GM19025 (cell line): ENCODE data around the gene CCNL2.
"Not testable (repeated sequence)": the region's sequence is repeated elsewhere in the genome, so short reads cannot be mapped to it uniquely, and the experiment has no call there.

Experiments
- ATAC-seq: cut with Tn5 transposase; IDR thresholded peaks from one replicate; pipeline ENCODE4 v1.9.1; 2021; ENCODE audit warnings: mild to moderate bottlenecking, low read depth, moderate library complexity; ENCODE audit not compliant: unreplicated experiment

The CCNL2 gene

DNA sequence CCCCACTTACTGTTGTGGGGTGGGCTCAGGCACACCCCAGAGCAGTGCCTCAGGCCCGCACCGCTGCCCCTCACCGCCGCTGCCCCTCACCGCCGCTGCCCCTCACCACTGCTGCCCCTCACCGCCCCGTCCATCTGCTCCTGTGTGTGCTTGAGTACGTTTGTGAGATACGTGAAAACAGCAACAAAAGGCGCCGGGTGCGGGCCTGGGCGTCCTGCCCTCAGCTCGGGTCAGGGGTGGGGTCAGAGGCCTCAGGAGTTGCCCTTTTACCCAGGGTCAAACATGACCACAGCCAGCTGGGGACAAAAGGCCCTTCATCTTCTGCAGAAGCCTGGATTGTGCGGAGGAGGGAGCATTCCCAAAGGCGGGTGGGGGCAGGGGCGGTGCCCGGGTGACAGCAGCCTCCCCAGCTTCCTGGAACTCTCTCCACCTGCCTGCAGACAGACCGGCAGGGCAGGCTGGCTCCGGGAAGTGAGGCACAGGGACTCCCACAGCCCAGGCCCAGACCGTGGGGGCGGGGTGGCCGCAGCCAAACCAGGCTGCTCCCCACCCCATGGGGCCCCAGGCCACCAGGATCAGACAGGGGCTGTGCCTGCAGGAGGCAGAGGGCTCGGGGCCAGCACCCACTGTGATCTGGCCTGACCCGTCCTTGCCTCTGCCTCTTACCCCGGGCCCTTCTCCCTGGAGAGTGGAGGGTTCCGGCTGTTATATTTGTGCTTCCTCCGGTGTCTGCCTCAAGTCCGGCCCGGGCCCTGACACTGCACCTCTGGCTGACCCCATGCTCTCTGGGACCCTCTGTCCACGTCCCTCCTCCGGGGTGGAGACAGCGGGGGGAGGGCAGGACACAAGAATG is 34.0 kb upstream of the CCNL2 start:
- no peak for ATAC-seq

DNA sequence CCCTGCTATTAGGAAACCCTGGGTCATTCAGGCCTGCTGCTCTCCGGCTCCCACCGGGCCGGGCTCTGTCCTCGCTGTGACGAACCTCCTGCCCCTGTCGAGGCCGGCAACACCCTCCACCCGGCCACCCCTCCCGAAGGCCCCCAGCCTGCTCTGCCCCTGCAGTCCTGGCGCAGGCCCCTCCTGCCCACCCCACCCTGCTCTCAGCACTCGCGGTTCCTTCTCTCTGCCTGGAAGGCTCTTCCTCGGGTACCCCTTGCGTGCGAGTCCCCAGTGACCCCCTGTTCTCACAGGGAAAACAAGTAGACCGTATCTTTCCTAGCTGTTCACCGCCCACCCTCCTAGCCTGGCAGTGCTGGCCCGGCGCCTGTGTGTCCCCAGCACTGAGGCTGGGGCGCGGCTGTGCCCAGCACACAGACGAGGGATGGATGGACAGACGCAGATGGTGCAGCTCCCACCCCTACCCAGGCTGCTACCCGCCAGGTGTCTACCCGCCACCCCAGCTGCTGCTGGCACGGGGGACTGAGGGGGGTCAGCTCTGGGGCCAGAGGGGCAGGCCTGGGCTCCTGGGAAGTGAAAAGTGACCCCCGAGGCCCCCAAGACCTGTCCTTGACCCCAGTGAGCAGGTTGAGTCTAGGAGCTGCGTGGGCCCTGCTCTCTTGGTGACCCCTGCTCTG is 33.3 kb upstream of the CCNL2 start:
- no peak for ATAC-seq

DNA sequence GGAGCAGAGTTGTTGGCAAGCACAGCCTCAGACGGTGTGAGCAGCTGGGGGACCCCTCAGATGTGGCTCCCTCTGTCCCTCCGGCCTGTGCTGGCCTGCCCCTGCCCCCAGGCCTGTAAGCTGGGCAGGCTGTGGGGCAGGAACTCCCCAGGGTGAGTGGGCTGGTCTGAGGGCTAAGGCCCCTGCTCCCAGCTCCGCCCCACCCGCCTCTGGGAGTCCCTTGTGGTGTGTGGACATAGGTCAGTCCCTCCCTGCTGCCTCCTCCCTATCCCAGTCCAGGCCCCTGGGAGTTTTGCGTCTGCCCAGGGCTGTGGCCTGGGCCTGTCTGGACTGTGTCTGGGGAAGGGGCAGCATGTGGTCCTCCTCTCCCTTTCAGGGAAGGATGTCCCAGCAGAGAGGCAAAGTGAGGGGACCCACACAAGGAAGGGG is 32.7 kb upstream of the CCNL2 start:
- no peak for ATAC-seq

DNA sequence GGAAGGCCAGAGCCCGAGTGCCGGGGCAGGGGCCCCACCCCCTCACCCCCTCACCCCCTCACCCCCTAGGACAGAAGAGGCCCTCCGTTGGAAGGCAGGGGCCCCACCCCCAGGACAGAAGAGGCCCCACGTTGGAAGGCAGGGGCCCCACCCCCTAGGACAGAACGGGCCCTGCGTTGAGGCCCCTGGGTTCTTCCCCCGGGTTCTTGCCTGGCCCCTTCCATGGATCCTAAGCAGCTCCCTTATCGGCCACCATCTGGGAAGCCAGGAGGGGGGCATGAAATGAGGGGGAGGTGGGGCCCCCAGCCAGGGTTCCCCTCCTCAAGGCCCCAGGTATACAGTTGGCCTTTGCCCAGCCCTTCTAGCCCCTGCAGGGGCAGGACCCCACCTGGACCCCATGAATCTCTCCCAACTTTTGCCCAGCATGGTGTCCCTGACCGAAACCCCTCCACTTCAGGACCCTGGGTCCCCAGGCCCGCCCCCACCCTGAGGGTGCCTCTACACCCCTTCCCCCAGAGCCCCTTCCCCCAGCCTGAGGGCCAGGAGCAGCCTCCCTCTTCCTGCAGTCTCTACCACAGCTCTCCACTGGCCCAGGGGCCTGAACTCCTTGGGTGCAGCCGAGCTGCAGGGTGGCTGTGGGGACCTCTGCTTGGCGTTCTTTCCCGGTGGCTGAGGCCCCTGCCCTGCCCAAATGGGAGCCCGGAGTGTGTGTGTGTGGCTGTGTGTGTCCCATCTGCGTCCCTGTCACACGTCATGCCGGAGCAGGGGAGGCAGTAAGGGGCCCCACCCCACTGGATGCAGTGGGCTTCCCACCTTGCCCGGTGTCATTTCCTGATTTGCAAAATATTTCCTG is 32.1 kb upstream of the CCNL2 start:
- no peak for ATAC-seq

DNA sequence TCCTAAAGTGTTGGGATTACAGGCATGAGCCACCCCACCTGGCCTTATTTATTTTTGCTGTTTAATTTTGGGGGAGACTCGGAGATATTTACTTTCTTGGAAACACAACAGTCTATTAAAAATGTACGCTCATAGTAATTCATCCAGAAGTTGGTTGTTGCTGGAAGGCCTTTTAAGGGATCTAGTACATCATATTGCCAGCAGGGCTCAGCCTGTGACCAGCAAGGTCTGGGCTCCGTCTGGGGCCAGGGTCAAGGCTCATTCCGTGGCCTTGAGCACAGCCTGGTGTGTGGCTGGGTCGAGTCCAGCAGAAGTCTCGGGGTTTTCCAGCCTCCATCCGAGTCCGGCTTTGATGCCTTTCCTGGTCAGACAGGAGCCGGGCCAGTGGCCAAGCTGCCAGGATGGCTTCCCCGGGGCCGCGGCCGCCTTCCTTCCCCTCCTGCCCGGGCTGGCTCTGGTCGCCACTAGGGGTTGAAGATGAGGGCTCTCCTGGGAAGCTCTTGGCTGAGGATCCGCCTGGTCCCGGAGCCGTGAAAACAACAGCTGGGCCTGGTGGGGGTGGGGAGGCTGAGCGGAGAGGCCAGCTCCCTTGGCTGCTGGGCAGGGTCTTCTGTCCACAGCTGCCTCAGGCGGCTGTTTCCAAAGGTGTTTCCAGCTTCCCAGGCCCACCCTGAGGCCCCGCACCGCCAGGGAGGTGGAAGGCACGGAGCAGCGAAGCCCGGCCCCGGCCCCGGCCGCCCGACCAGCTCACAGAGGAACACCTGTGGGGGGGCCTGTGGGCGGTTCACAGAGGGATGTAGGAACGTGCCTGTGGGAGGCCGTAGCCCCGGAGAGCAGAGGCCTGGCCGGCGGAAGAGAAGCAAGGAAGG is 31.2 kb upstream of the CCNL2 start:
- no peak for ATAC-seq

DNA sequence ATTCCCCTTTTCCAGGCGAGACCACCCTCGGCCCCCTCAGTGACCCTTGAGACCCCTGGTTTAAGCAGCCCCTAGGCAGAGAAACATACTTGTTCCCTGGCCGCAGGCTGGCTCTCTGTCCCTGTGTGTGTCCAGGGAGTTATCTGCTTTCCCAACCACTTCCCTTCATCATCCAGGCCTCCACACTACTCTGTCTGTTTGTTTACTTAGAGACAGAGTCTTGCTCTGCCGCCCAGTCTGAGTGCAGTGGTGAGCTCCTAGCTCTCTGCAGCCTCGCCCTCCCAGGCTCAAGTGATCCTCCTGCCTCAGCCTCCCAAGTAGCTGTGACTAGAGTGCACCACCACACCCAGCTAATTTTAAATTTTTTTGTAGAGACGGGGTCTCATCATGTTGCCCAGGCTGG is 30.5 kb upstream of the CCNL2 start:
- ATAC-seq, result no peak

DNA sequence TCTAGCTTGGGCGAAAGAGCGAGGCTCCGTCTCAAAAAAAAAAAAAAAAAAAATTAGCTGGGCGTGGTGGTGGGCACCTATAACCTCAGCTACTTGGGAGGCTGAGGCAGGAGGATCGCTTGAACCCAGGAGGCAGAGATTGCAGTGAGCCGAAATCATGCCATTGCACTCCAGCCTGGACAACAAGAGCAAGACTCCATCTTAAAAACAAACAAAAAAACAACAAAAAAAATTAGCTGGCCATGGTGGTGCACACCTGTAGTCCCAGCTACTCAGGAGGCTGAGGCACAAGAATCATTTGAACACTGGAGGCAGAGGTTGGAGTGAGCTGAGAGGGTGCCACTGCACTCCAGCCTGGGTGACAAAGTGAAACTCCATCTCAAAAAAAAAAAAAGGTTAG is 29.8 kb upstream of the CCNL2 start:
- ATAC-seq, result not testable (repeated sequence)

DNA sequence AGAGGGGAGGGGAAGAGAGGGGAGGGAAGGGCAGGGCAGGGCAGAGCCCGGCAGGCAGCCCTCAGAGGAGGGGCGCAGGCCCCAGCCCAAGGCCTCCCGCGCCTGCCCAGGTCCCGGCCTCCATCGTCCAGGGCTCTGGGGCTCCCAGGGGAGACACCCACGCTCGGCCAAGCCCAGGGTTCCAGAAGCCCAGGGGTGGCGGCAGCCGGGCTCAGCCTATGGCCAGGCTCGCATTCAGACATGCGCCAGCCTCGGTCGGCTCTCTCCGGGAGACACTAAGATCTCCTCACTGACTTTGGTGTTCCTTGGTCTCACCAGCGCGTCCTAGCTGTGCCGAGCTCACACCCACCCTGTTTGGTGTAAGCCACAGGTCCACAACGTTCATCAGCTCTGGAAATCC is 29.0 kb upstream of the CCNL2 start:
- ATAC-seq, result no peak

DNA sequence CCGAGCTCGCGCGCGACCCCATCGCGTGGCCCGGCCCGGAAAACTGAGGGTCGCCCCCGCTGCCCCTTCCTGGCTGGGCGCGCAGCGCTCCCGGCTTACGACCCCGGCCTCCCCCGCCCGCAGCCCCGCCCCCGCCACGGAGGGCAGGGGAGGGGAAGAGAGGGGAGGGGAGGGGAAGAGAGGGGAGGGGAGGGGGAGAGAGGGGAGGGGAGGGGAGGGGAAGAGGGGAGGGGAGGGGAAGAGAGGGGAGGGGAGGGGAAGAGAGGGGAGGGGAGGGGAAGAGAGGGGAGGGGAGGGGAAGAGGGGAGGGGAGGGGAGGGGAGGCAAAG is 28.6 kb upstream of the CCNL2 start:
- ATAC-seq, result no peak

DNA sequence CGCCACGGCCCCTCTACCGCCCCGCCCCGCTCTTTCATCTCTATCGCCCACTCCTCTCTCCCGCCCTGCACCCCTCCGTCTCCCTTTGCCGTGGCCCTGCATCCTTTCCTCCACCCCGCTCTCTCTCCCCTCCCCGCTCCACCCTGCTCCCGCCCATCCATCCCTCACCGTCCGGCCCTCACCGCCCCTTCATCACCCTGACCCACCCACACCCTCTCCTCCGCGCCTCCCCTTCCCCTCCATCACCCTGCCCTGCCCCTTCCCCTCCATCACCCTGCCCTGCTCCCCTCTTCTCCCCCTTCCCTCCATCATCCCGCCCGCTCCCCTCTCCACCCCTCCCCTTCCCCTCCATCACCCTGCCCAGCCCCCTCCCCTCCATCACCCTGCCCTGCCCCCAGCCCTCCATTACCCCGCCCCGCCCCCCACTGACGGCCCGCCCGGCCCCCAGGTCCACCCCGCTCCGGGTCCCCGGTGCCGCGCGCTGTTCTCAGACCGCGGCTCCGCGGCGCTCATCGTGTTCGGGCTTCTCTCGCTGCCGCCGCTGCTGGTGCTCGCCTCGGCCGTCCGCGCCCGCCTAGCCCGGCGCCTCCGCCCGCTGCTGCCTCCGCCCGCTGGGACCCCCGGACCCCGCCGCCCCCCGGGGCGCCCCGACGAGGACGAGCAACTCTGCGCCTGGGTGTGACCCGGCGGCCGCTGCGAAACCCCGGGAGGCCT is 28.1 kb upstream of the CCNL2 start:
- ATAC-seq, result no peak

DNA sequence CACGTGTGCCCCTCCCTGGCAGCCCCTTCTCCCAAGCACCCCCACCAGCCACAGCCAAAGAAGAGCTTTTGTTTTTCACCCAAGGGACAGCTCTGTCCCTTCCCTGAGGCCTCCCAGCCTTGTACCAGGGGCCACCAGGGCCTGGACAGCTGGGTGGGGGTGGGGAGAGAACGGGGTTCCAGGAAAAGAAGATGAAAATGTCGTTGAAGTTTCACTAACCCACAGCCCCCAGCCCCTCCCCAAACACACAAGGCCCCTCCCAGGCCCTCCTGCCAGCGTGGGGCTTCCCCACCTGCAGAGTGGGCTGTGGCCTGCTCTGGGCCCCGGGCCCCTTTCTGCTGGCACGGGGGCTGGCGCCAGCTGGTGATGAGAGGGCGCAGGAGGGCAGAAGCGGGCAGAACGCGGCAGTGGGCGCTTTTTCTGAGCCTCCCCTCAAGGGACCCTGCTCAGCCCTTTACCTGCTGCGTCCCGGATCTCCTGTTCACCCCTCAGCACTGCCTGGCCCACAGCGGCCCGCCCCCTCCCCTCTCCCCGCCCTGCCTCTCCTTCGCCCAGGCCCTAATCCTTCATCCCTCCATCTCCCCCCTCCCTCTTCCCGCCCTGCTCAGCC is 27.5 kb upstream of the CCNL2 start:
- no peak for ATAC-seq

DNA sequence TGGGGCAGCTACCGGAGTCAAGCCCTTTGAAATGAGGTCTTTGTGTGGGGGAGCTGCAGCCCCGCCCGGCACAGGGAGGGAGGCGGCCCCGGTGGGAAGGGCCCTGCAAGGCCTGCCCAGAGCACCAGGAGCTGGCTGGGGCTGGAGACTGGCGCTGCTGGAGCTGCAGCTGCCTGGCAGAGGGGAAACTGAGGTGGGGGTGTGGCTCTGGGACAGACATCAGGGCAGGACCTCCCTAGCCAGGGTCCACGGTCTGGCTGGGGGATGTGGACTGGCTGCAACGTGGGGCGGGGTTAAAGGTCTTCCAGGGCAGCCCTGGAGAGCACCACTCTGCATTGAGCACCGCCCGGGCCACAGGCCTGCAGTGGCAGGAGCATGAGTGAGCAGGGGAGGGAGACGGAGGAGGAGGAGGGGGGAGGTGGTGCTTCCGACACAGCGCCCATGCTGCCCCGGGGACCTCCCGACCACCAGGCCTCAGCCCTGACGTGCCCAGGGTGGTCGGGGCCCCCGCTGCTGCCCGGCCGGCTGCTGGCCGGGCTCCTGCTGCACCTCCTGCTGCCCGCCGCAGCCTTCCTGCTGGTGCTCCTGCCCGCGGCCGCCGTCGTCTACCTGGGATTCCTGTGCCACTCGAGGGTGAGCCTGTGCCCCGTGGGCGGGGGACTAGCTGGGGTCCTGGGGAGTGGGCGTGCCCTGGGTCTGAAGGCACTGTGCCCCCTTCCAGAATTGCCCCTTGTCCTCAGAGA is 26.8 kb upstream of the CCNL2 start:
- no peak for ATAC-seq

DNA sequence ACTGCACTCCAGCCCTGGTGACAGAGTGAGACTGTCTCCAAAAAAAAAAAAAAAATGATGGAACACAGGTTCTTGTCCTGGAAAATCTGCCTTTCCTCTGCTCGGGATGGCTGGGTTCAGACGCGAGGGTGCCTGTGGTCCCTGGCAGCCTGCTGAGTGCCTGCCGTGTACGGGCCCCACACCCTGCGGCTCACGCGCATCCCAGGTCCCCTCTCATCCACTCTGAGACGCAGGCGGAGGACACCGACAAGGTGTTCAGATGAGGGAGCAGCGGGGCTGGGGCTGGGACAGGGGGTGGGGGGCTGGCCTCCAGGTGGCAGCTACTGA is 26.3 kb upstream of the CCNL2 start:
- ATAC-seq, result no peak

DNA sequence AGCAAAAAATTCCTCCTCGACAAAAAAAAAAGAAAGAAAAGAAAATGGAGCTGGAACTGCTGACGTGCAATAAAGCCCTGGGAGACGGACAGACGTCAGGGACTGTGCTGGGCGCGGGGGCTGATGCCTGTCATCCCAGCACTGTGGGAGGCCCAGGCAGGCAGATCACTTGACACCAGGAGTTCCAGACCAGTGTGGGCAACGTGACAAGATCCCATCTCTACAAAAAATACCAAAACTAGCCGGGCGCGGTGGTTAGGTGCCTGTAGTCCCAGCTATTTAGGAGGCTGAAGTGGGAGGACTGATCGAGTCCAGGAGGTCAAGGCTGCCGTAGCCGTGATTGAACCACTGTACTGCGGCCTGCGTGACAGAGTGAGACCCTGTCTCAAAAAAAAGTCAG is 25.6 kb upstream of the CCNL2 start:
- ATAC-seq, result no peak

DNA sequence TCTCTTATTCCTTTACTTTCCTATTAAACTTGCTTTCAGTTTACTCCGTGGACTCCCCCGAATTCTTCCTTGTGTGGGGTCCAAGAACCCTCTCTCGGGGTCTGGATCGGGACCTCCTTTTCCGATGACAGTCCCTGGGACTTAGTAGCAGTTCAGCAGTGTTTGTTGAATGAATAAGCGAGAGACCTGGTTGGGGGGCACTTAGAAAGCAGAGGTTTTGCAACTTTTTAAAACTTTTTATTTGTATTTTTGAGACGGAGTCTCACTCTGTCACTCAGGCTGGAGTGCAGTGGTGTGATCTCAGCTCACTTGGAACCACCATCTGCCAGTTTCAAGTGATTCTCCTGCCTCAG is 24.1 kb upstream of the CCNL2 start:
- no peak for ATAC-seq

DNA sequence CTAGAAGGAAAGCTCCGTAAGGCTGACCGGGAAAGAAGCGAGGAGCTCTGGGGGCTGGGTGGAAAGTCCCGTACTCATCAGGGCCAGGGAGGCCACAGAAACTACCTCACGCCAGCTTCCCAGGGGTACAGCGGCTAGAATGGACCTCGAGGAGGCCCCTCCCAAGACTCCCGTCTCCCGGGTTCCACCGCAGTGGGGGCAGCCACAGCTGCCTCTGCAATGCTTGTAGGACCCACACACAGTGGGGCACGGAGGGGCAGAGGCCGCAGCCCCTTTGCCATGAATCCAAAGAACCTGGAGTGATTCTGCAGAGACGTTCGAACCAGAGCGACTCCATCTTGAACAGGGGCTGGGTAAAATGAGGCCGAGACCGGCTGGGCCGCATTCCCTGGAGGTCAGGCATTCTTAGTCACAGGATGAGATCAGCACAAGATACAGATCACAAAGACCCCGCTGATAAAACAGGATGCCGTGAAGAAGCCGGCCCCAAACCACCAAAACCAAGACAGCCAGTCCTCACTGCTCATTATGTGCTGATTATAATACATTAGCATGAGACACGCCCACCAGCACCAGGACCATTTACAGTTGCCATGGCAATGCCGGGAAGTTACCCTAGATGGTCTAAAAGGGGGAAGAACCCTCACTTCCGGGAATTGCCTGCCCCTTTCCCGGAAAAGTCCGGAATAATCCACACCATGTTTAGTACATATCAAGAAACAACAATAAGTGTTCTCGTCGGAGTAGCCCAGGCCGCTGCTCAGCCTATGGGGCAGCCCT is 23.5 kb upstream of the CCNL2 start:
- ATAC-seq, result no peak

DNA sequence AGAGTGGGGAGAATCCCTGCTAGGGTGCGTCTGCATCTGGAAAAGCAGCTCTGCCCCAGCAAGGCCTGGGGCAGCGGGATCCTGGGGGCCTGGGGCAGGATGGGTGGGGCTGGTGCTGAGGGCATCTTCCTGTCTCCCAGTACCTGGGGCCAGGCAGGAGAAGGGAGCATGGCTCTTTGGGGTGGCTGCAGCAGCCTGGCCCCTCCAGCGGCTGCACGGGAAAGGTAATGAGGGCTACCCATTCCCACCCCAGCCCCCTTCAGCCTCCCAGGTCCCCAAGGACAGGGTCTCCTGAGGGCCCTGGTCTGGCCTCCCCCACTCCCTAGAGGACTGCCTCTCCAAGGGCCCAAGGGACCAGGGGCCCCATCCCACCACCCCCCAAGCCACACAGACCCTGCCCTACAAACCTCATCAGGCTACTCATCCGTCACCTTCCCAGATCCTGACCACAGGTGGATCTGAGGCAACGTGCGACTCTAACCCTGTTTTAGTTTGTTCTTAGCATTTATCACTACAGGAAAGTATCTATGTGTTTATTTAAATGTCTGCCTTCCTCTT is 22.9 kb upstream of the CCNL2 start:
- no peak for ATAC-seq
